Renal pelvis (tissue), 4 donors: ENCODE data around the gene USP31. TPM values are rescaled to one million over a fixed set of nuclear protein-coding genes. Genes with fewer than 3 reads are reported as not detected.

ENCODE experiments used
- DNase-seq: peaks from one replicate; pipeline ENCODE4 v3.0.0-alpha.2; 2013
- polyA plus RNA-seq, 3 donors: library from polyadenylated mRNA; unstranded; fragments of 120-200 nt; gene quantifications; one replicate each; pipeline ENCODE4 v1.2.1, GENCODE V29; 2013; ENCODE audit not compliant: insufficient read length in 3 of 3

Gene USP31
- polyA plus RNA-seq, 3 donors, result 6.0 to 8.3 (median 8.2) TPM

- no peak for DNase-seq
Measured at GRCh38 chr16:23132775-23133463, 16.3 kb downstream of the USP31 start.

DNA sequence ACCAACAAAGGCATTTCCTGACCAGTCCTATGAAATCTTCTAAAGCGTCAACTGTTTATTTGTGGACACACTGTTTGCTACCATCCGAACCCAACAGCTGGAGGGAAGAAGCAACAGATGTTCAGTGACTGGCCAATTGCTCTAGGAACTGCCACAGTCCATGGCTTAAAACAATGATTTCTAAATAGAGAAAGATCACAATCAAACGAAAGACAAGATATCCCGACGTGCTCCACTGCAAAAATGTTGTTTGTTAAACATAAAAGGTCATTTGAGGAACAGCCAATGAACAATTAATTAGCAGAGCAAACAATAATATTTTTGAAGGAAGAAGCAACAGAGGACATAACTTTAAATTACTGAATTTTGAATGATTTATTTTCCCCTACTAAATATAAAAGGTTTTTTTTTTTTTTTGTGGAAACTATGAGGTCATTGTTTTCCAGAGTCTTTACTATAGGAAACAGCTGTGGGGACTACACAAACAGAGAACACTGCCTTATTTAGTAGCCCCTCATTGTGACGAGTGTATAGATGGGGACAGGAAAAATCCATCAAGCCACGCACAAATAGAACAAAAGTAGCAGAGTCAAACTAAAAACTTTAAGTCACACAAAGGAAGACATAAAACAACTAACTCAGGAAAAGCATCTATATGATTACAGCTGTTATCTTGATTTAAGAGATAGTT lies 17.2 kb downstream of the USP31 start:
- peak; percentile 71 for DNase-seq

DNA sequence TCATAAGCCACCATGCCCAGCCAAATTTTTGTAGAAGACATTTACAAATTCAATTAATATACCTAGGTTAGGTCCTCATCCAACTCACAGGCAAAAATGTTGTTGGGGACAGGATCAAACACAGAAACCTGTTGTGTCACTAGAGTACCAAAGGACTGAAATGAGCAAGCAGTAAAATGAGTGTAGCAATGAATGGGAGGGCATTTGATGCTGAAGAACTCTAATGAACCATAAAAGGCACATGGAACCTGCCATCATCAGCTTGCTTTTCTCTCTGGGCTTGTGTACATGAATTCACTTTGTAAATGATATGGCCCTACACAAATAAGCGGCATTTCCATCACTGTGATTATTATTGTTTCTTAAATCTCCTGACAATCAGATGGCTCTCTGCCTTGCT lies 17.8 kb downstream of the USP31 start:
- no peak for DNase-seq

DNA sequence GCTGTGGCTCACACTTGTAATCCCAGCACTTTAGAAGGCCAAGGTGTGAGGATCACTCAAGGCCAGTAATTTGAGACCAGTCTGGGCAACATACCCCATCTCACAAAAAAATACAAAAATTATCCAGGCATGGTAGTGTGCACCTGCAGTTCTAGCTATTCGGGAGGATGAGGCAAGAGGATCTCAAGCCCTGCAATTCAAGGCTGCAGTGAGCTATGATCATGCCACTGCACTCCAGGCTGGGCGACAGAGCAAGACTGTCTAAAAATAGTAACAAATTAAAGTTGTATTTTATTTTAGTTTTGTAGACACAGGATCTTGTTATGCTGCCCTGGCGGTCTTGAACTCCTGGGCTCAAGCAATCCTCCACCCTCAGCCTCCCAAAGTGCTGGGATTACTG lies 18.2 kb downstream of the USP31 start:
- DNase-seq, result no peak

GRCh38 chr16:23129686-23130085 lies 19.6 kb downstream of the USP31 start:
- no peak for DNase-seq

DNA sequence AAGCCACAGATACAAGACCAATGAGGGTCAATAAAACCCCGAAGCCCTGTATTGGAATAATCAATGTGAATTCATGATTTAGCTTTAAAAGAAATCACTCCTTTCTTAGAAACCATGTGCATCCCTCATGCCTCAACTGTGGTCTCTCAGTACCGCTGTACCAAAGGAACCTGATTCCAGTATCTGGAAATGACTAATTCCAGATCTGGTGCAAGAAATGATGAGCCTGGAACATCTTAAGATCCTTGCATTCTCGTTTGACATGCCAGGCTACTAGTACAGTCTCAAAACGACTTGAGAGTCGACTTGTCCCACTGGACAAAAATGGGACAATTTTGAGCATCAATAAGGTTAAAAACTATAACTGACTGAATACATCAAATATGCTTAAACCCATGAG lies 21.2 kb downstream of the USP31 start:
- DNase-seq, result no peak

- DNase-seq, result peak; percentile 64
Measured at GRCh38 chr16:23125277-23125676, 24.0 kb downstream of the USP31 start.

- DNase-seq, result no peak
Measured at GRCh38 chr16:23124315-23124714, 24.9 kb downstream of the USP31 start.

DNA sequence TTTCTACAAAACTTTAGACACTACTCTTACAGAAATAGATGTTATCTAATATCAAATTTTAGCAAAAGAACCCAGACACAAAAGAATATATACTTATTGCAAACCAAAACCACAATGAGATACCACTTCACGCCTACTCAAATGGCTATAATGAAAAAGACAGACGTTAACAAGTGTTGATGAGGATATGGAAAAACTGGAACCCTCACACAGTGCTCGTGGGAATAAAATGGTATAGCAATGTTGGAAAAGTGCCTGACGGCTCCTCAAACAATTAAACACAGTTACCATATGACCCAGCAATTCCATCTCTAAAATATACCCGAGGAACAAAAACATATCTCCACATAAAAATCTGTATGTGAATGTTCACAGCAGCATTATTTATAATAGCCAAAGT lies 27.1 kb downstream of the USP31 start:
- DNase-seq, result no peak

DNA sequence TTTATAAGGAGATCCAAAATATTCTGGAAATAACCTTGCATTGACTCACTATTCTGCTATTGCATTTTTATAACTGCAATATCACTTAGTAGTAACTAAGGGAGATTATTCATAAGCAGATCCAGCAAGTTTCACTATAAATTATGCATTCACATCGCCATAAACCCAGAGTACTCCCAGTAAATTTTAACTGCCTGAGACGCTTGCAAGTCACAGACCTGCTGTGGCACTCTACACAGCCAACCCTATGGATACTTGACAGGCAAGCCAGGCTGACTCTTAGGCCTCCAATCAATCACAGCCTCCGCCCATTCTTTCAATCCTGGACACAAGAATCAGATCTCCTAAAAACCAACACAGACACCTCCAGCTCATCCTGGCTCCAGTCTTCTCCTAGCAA lies 28.2 kb downstream of the USP31 start:
- no peak for DNase-seq

DNA sequence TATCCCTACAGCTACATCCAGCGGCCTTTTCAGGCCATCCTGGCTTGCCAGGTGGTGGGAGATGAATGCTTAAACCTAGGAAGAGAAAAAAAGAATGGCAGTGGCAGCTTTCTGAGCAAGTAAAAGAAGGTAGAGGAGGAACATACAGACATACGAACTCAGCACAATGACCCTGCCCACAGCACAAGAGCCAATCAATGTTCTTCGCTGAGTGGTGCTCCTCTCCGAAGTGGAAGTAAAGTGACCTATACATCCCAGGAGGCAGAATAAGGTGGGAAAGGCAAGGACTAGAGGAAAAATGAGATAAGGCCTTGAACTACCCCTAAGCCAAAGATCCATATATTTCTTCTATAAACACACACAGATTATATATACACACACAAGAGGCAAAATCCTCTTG lies 28.7 kb downstream of the USP31 start:
- DNase-seq, result no peak

DNA sequence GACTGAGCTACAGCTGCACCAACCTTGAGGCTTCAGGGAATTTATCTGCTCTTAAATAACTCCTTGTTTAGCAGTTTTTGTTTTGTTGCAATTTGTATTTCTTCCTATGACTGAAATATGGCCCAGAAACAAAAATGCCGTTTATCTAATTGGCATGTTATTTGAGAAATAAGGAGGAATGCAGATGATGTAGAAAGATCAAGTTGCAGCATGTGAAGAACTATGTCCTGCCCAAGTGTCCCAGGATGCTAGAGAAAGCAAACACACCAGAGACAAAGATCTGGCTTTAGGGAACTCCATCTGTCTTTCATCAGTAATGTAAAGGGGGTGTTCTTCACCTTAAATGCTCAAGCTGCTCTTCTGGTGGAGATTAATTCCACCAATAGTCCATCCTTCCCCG lies 29.7 kb downstream of the USP31 start:
- no peak for DNase-seq

DNA sequence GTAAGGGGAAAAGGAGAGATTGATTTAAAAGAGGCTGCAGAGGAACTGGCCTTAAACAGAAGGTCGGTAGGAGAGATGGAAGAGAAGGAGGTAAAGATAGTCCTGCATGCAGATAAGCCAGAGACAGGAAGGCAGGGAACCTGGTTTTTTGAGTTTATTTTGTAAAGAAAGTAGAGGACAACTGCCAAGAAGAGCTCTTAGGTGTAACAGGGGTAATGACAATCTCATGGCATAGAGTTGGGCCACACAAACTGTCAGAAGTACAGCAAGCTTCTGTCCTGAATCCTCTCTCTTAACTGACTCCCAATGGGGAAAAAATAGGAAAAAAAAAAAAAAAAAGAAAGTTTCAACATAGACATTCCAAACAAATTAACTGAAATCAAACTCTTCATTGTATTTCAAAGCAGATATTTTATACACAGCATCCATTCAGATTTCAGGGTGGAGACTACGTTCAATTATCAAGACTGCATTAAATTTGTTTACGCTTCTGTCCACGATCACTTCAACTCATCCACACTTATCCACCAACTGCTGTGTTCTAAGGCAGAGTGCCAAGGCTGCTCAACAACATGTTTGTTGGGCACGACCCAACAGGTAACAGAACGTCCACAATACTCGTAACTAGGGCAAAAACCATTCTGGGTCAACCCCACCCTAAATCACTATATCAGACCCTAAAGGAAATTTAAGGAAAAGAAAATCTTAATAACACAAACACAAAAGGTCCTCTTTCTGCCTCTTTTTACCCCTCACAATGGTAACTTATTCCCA lies 34.9 kb downstream of the USP31 start:
- DNase-seq, result no peak

GRCh38 chr16:23113185-23113584 lies 36.1 kb downstream of the USP31 start:
- DNase-seq, result no peak

DNA sequence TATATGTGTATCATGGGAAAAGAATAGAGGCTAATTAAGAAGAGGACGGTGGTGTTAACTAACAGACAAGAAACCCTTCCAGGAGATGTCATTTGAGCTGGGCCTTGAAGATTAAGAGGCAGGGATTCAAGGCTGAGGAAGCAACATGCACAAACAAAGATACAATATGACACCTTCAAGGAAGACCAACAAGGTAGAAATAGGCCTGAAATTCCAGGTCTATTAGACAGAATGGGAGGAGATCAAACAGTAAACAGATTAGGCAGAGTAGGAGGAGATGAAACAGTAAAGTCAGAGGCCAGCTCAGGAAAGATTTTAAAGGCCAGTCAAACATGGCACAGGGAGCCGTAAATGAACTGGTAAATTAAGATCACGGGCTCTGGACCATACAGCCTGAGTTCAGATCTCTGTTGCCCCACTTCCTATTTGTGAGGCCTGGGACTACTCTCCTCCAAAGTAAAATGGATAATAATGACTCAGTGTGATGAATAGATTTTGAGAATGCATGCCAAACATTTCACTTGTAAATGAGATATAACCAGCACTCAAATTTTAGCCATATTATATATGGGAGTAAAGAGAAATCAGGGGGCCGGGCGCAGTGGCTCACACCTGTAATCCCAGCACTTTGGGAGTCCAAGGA lies 38.9 kb downstream of the USP31 start:
- no peak for DNase-seq

GRCh38 chr16:23107936-23108335 lies 41.3 kb downstream of the USP31 start:
- DNase-seq, result no peak

DNA sequence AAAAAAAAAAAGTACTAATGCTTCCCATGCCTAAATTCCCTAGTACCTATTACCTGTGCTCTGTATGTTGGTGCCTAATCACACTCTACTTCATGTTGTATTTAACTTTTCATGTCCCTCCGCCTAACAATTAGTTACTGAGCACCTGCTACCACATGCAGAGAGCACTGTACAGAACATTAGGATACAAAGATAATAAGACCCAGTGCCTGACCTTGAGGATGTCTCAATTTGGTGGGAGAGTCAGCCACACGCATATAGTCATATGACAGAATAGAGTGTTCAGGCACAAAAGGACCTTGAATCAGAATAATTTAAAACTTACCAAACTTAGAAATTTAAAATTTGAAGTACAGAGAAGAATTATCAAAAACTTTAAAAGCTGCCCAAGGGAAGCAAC lies 42.1 kb downstream of the USP31 start:
- no peak for DNase-seq

GRCh38 chr16:23105309-23105708 lies 43.9 kb downstream of the USP31 start:
- no peak for DNase-seq

DNA sequence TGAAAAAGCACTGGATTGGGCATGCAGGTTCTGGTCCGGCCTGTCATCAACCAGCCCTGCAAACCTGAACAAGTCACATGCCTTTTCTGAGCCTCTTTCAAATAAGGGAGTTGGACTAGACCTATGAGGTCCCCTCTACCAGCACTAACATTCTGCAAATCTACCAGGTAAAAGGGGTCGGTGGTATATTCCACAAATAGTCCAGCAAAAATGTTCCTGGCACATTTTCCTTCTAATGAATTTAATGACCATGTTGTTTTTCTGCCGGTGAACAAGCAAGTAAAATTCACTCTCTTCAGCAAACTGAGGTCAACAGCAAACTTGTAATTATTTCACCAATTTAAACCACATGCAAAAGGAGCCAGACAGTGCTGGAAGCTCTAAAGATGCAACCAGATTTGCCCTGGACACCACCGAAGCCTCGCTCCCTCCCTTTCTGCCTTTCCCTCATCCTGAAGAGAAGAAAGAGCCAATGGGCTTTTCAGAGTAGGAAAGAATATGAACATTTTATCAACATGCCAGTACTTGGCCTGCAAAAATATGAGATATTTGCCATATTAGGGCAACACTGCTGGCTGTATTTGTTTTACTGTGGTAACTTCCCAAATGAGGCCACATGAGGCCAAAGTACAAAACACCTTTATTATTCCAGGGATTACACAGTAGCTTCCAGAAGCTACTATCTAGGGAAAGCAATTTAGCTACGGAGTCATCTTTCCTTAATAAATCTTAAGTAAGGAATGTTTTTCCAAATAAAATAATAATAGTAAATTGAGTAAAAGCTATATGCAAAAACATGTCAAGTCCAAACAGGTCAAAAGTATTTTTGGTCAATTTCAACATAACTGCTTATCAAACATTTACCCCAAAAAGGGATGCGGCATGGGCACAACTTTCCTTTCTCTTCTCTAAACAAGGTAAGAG lies 45.0 kb downstream of the USP31 start:
- DNase-seq, result no peak

GRCh38 chr16:23103603-23104002 lies 45.6 kb downstream of the USP31 start:
- DNase-seq, result no peak

GRCh38 chr16:23101012-23101550 lies 48.2 kb downstream of the USP31 start:
- no peak for DNase-seq
